ENCODE results near the gene OR6C68.
"Not testable (repeated sequence)": the region's sequence is repeated elsewhere in the genome, so short reads cannot be mapped to it uniquely, and the experiment has no call there.

The OR6C68 gene

GRCh38 chr12:55492078-55492477, at the start of gene OR6C68:
Gene OR6C68 (plus strand): TSS chr12:55492378. CDS start chr12:55492378, 0 bp downstream.
- no peak for DNase-seq

- no peak for DNase-seq
Observed at GRCh38 chr12:55443776-55444175, 48.4 kb upstream of the OR6C68 start, which contains the start of gene OR6C2. Gene OR6C2 (plus strand): TSS chr12:55444076. CDS start chr12:55452214, 8,138 bp downstream.

- no peak for DNase-seq
Observed at GRCh38 chr12:55445357-55445756, 46.8 kb upstream of the OR6C68 start.

GRCh38 chr12:55446326-55446725, 45.9 kb upstream of the OR6C68 start:
- DNase-seq = no peak

DNA sequence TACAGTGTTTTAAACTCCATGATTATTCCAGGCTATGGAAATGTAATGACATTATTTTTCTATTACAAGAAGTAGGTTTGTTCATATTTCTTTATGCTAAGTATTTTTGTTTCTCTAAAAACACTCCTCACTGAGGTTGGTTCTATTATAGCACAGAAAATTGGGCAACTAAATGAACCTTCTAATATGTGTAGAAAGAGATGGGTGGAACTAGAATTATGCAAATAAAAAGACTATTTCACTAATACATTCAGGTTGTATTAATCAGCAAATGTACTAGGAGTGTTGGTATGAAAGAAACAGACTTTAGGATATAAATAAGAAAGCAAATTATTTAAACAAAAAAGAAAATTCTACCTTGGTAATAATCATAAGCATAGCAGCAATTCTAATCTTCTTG, 43.4 kb upstream of the OR6C68 start:
- DNase-seq = no peak

DNA sequence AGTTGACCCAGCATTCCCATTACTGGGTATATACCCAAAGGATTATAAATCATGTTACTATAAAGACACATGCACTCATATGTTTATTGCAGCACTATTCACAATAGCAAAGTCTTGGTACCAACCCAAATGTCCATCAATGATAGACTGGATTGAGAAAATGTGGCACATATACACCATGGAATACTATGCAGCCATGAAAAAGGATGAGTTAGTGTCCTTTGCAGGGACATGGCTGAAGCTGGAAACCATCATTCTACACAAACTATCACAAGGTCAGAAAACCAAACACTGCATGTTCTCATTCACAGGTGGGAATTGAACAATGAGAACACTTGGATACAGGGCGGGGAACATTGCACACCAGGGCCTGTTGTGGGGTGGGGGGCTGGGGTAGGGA, 27.3 kb upstream of the OR6C68 start:
- DNase-seq = not testable (repeated sequence)

DNA sequence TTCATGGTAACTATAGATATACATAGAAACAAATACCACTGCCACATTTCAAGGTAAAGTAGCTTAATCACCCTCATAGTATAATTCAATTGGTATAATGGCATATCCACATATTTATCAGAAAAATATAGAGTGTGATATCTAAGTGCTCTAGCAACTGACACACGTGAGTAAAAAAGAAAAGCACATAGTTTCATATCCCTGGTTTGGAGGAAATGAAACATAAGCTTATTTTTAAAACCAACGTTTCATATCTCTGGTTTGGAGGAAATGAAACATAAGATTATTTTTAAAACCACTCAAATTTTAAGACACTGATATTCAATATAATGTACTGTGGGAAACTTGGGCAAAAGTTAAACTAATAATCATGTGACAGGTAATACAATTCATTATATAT, 24.3 kb upstream of the OR6C68 start:
- no peak for DNase-seq

GRCh38 chr12:55469291-55469690, 22.9 kb upstream of the OR6C68 start:
- no peak for DNase-seq

- no peak for DNase-seq
Observed at GRCh38 chr12:55470088-55470829, 21.9 kb upstream of the OR6C68 start, which contains the start of gene OR6C70. Gene OR6C70 (minus strand): TSS chr12:55470138. CDS start chr12:55470138, 0 bp downstream.

- DNase-seq = no peak
Observed at GRCh38 chr12:55472264-55472663, 19.9 kb upstream of the OR6C68 start.

- DNase-seq = not testable (repeated sequence)
Observed at GRCh38 chr12:55479136-55479535, 13.0 kb upstream of the OR6C68 start.

- DNase-seq = not testable (repeated sequence)
Observed at GRCh38 chr12:55484284-55484683, 7.9 kb upstream of the OR6C68 start.

DNA sequence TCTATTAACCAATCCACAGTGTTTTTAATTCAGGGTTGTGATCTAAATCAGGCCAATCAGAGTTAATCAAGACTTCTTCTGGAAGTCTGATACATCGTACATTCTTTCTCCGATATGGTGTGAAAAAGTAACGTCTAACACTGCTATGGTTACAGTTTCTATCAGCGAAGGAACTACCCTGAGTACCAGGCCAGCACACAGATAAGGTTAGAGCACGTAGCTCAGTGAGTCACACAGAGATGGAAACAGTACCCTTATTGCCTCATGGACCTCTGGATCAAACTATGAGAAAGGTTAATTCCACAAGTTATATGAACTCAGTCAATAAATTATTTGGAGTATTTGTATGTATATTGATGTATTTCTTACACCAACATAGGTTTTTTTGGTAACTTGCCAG, 3.3 kb downstream of the OR6C68 start:
- no peak for DNase-seq

GRCh38 chr12:55499231-55499630, 7.1 kb downstream of the OR6C68 start:
- DNase-seq = no peak

- no peak for DNase-seq
Observed at GRCh38 chr12:55499810-55500252, 7.7 kb downstream of the OR6C68 start.

- no peak for DNase-seq
Observed at GRCh38 chr12:55501601-55502000, 9.4 kb downstream of the OR6C68 start.

DNA sequence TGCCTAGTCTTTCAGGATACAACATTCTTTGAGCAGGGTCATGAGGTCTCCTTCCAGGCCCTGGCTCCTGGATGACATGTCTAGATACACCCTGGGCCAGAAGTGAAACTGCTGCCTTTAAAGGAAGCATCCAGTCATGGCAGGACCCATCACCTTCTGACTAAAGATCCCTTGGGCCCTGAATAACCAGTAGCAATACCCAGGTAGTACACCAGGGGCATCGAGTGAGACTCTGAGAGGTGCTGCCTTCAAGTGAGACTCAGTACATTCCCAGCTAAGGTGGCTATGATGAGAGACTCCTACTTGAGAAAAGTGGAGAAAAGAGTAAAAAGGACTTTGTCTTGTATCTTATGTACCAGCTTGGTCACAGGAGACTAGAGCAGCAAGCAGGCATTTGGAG, 23.5 kb downstream of the OR6C68 start:
- DNase-seq = no peak

- DNase-seq = no peak
Observed at GRCh38 chr12:55516391-55516790, 24.2 kb downstream of the OR6C68 start.
